Measurements from ENCODE around the gene CBLIF.

CBLIF gene

DNA sequence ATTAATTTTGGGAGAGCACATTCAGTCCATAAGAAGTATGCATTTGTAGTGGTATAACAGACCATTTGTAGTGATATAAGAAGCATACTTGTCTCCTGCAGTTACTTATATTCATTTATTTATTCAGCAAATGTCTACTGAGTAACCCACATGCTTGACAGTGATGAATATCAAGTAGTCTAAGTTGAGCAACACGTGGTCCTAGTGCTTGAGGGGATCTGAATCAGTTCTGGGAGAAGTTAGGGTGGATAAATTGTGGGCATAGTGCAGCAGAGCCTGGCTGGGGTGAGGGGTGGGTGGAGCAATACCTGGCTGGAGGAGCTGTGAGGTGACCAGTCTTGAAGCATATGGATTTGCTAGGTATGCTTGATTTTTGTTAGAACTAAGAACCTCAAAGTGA, 65.8 kb downstream of the CBLIF start:
- no peak for TF ChIP-seq CTCF (conservative IDR thresholded peaks at IDR 0.05)
- H3K27ac ChIP-seq, result no peak overlapping the region
